Activated naive CD8-positive, alpha-beta T cell (primary cell): ENCODE measurements around the gene MPZL1.

Experiments used
- H3K27ac Mint-ChIP-seq: one replicate; pipeline ENCODE4 v1.8.0; 2021; ENCODE audit warnings: mixed read lengths
- H3K27me3 Mint-ChIP-seq: one replicate; pipeline ENCODE4 v1.8.0; 2021; ENCODE audit warnings: mixed read lengths
- H3K36me3 Mint-ChIP-seq: one replicate; pipeline ENCODE4 v1.8.0; 2021; ENCODE audit warnings: mixed read lengths
- H3K4me1 Mint-ChIP-seq: one replicate; pipeline ENCODE4 v1.8.0; 2021; ENCODE audit warnings: low read depth, mixed read lengths
- H3K4me3 Mint-ChIP-seq: one replicate; pipeline ENCODE4 v1.8.0; 2021; ENCODE audit warnings: mild to moderate bottlenecking, mixed read lengths
- H3K9me3 Mint-ChIP-seq: one replicate; pipeline ENCODE4 v1.8.0; 2021; ENCODE audit warnings: low read depth, mixed read lengths

Gene MPZL1

GRCh38 chr1:167763525-167764220, 41.9 kb downstream of the MPZL1 start:
- Mint-ChIP-seq H3K36me3 (peaks cover 9% of the 10 kb centered on the region), H3K4me1 (peaks cover 23% of the 10 kb centered on the region), H3K4me3 (no peak overlapping the region), H3K27me3 (no peaks in the 10 kb centered on the region), H3K27ac (no peak overlapping the region), H3K9me3 (no peaks in the 10 kb centered on the region)

- H3K9me3 Mint-ChIP-seq, result no peaks in the 10 kb centered on the region
- H3K4me1 Mint-ChIP-seq, result peaks cover 23% of the 10 kb centered on the region
- no peaks in the 10 kb centered on the region for H3K27me3 Mint-ChIP-seq
- H3K4me3 Mint-ChIP-seq, result no peak overlapping the region
- H3K27ac Mint-ChIP-seq, result no peak overlapping the region
- H3K36me3 Mint-ChIP-seq, result peaks cover 10% of the 10 kb centered on the region
Observed at GRCh38 chr1:167764458-167765330, 42.9 kb downstream of the MPZL1 start.

GRCh38 chr1:167765496-167765895, 43.7 kb downstream of the MPZL1 start:
- H3K36me3 Mint-ChIP-seq, result peaks cover 16% of the 10 kb centered on the region
- no peaks in the 10 kb centered on the region for H3K9me3 Mint-ChIP-seq
- H3K4me1 Mint-ChIP-seq, result peaks cover 23% of the 10 kb centered on the region
- no peak overlapping the region for H3K27ac Mint-ChIP-seq
- H3K4me3 Mint-ChIP-seq, result no peak overlapping the region
- H3K27me3 Mint-ChIP-seq, result no peaks in the 10 kb centered on the region

- Mint-ChIP-seq H3K27me3 (no peaks in the 10 kb centered on the region), H3K4me1 (peaks cover 15% of the 10 kb centered on the region)
Observed at GRCh38 chr1:167766538-167766937, 44.8 kb downstream of the MPZL1 start.

GRCh38 chr1:167767761-167768160, 46.0 kb downstream of the MPZL1 start:
- no peaks in the 10 kb centered on the region for H3K9me3 Mint-ChIP-seq
- H3K36me3 Mint-ChIP-seq, result peaks cover 28% of the 10 kb centered on the region
- no peaks in the 10 kb centered on the region for H3K27me3 Mint-ChIP-seq
- peaks cover 3% of the 10 kb centered on the region for H3K4me1 Mint-ChIP-seq
- H3K27ac Mint-ChIP-seq, result no peak overlapping the region
- no peak overlapping the region for H3K4me3 Mint-ChIP-seq

More at GRCh38 chr1:167766538-167766937, 44.8 kb downstream of the MPZL1 start:
- Mint-ChIP-seq H3K9me3 (no peaks in the 10 kb centered on the region), H3K4me3 (no peak overlapping the region), H3K36me3 (peaks cover 19% of the 10 kb centered on the region), H3K27ac (no peak overlapping the region)

GRCh38 chr1:167770127-167770526, 48.3 kb downstream of the MPZL1 start:
- H3K4me1 Mint-ChIP-seq, result no peaks in the 10 kb centered on the region
- no peak overlapping the region for H3K27ac Mint-ChIP-seq
- H3K36me3 Mint-ChIP-seq, result peaks cover 37% of the 10 kb centered on the region
- H3K9me3 Mint-ChIP-seq, result no peaks in the 10 kb centered on the region
- H3K4me3 Mint-ChIP-seq, result no peak overlapping the region
- no peaks in the 10 kb centered on the region for H3K27me3 Mint-ChIP-seq

- peaks cover 11% of the 10 kb centered on the region for H3K4me1 Mint-ChIP-seq
- no peaks in the 10 kb centered on the region for H3K27me3 Mint-ChIP-seq
- no peaks in the 10 kb centered on the region for H3K9me3 Mint-ChIP-seq
- no peak overlapping the region for H3K4me3 Mint-ChIP-seq
- no peak overlapping the region for H3K27ac Mint-ChIP-seq
- H3K36me3 Mint-ChIP-seq, result peaks cover 45% of the 10 kb centered on the region
Observed at GRCh38 chr1:167772436-167772835, 50.7 kb downstream of the MPZL1 start.

- H3K27ac Mint-ChIP-seq, result no peak overlapping the region
- H3K27me3 Mint-ChIP-seq, result no peaks in the 10 kb centered on the region
- H3K4me1 Mint-ChIP-seq, result peaks cover 12% of the 10 kb centered on the region
- H3K4me3 Mint-ChIP-seq, result no peak overlapping the region
- peaks cover 40% of the 10 kb centered on the region for H3K36me3 Mint-ChIP-seq
- no peaks in the 10 kb centered on the region for H3K9me3 Mint-ChIP-seq
Observed at GRCh38 chr1:167773516-167773915, 51.7 kb downstream of the MPZL1 start.

GRCh38 chr1:167774710-167775109, 52.9 kb downstream of the MPZL1 start:
- Mint-ChIP-seq H3K9me3 (no peaks in the 10 kb centered on the region), H3K4me3 (no peak overlapping the region), H3K36me3 (peaks cover 41% of the 10 kb centered on the region), H3K4me1 (peaks cover 12% of the 10 kb centered on the region), H3K27ac (no peak overlapping the region), H3K27me3 (no peaks in the 10 kb centered on the region)

- peaks cover 41% of the 10 kb centered on the region for H3K36me3 Mint-ChIP-seq
- no peaks in the 10 kb centered on the region for H3K27me3 Mint-ChIP-seq
- H3K27ac Mint-ChIP-seq, result no peak overlapping the region
- H3K9me3 Mint-ChIP-seq, result no peaks in the 10 kb centered on the region
- H3K4me1 Mint-ChIP-seq, result peaks cover 12% of the 10 kb centered on the region
- H3K4me3 Mint-ChIP-seq, result no peak overlapping the region
Observed at GRCh38 chr1:167775178-167775577, 53.4 kb downstream of the MPZL1 start.

- H3K27ac Mint-ChIP-seq, result no peak overlapping the region
Observed at GRCh38 chr1:167776151-167776550, 54.4 kb downstream of the MPZL1 start.

GRCh38 chr1:167776616-167777268, 55.0 kb downstream of the MPZL1 start:
- H3K27me3 Mint-ChIP-seq, result no peaks in the 10 kb centered on the region
- peak overlapping the region; percentile 55 for H3K27ac Mint-ChIP-seq
- H3K4me3 Mint-ChIP-seq, result no peak overlapping the region
- H3K9me3 Mint-ChIP-seq, result peaks cover 10% of the 10 kb centered on the region
- peaks cover 12% of the 10 kb centered on the region for H3K4me1 Mint-ChIP-seq
- peaks cover 43% of the 10 kb centered on the region for H3K36me3 Mint-ChIP-seq

More at GRCh38 chr1:167776151-167776550, 54.4 kb downstream of the MPZL1 start:
- H3K9me3 Mint-ChIP-seq, result peaks cover 8% of the 10 kb centered on the region
- no peaks in the 10 kb centered on the region for H3K27me3 Mint-ChIP-seq
- H3K36me3 Mint-ChIP-seq, result peaks cover 41% of the 10 kb centered on the region
- no peak overlapping the region for H3K4me3 Mint-ChIP-seq
- H3K4me1 Mint-ChIP-seq, result peaks cover 12% of the 10 kb centered on the region

GRCh38 chr1:167777269-167777650, 55.5 kb downstream of the MPZL1 start:
- Mint-ChIP-seq H3K9me3 (peaks cover 10% of the 10 kb centered on the region), H3K4me3 (no peak overlapping the region), H3K27ac (peak overlapping the region; percentile 55), H3K4me1 (peaks cover 12% of the 10 kb centered on the region), H3K36me3 (peaks cover 41% of the 10 kb centered on the region), H3K27me3 (no peaks in the 10 kb centered on the region)

- Mint-ChIP-seq H3K9me3 (peaks cover 10% of the 10 kb centered on the region), H3K4me3 (no peak overlapping the region), H3K27me3 (no peaks in the 10 kb centered on the region), H3K4me1 (peaks cover 9% of the 10 kb centered on the region), H3K36me3 (peaks cover 29% of the 10 kb centered on the region), H3K27ac (no peak overlapping the region)
Observed at GRCh38 chr1:167781558-167781957, 59.8 kb downstream of the MPZL1 start.

GRCh38 chr1:167782946-167783345, 61.2 kb downstream of the MPZL1 start:
- Mint-ChIP-seq H3K36me3 (peaks cover 23% of the 10 kb centered on the region), H3K9me3 (peaks cover 10% of the 10 kb centered on the region), H3K4me1 (no peaks in the 10 kb centered on the region), H3K27ac (no peak overlapping the region), H3K27me3 (no peaks in the 10 kb centered on the region), H3K4me3 (no peak overlapping the region)
